Panc1 (cell line): ENCODE results near the gene OR2J1. TPM values are rescaled to one million over a fixed set of nuclear protein-coding genes. Genes with fewer than 3 reads are reported as not detected.
"Not testable (repeated sequence)": the region's sequence is repeated elsewhere in the genome, so short reads cannot be mapped to it uniquely, and the experiment has no call there.

Experiments
- ATAC-seq: fragments of 200-7000 bp; cut with Tn5 transposase; 2 replicates; pipeline ENCODE4 v1.9.1; 2020; ENCODE audit warnings: mild to moderate bottlenecking, moderate library complexity
- BruUV-seq: library from RNA; stranded (reverse); fragments of 400-500 nt; replicated peaks from 2 replicates; lab custom pipeline; 2021; lab: Mats Ljungman, UMichigan
- CTCF ChIA-PET: fragments of 300-600 bp; sonication (Branson Sonifier 250); formaldehyde crosslinking; loops from one replicate; lab custom pipeline; 2022; ENCODE audit warnings: antibody characterized with exemption; lab: Charles Lee
- POLR2A ChIA-PET: fragments of 300-600 bp; sonication (Branson Sonifier 250); formaldehyde crosslinking; loops from one replicate; lab custom pipeline; 2022; ENCODE audit warnings: antibody characterized with exemption; lab: Charles Lee
- DNase-seq: peaks from one replicate; pipeline ENCODE4 v3.0.0-alpha.2; 2010; ENCODE audit warnings: low read depth, low spot score
- H3K27ac ChIP-seq: 2 replicates; pipeline ENCODE4 v1.5.1; 2011; ENCODE audit warnings: mild to moderate bottlenecking, low read length, inconsistent platforms
- H3K27me3 ChIP-seq: fragments of 200-500 bp; sonication (Bioruptor generic); 2 replicates; pipeline ENCODE4 v1.6.0; 2014; ENCODE audit warnings: low read length, inconsistent platforms; ENCODE audit not compliant: control insufficient read depth, insufficient read depth
- H3K36me3 ChIP-seq: fragments of 200-500 bp; sonication (Bioruptor generic); 2 replicates; pipeline ENCODE4 v1.5.1; 2014; ENCODE audit warnings: inconsistent platforms, mild to moderate bottlenecking, low read length, moderate library complexity; ENCODE audit not compliant: control insufficient read depth, insufficient read depth
- H3K4me1 ChIP-seq: 2 replicates; pipeline ENCODE4 v1.5.1; 2011; ENCODE audit warnings: inconsistent platforms, mild to moderate bottlenecking, low read length, moderate library complexity; ENCODE audit not compliant: control insufficient read depth, insufficient read depth
- H3K4me3 ChIP-seq, 2 experiments: 2 replicates each; pipeline ENCODE4 v1.5.1; 2011 to 2012; ENCODE audit warnings: low read depth in 2 of 2, low read length in 2 of 2, mild to moderate bottlenecking in 2 of 2, inconsistent platforms in 1 of 2, moderate library complexity in 1 of 2
- H3K9me3 ChIP-seq: fragments of 200-500 bp; sonication (Bioruptor generic); 2 replicates; pipeline ENCODE4 v1.5.1; 2014; ENCODE audit warnings: low read depth, mild to moderate bottlenecking, inconsistent platforms, low read length, moderate library complexity; ENCODE audit not compliant: control insufficient read depth, insufficient read depth
- POLR2AphosphoS5 ChIP-seq: IDR thresholded peaks from 2 replicates; pipeline ENCODE4 v1.6.1; 2012; ENCODE audit warnings: mild to moderate bottlenecking, low read depth, low read length, moderate library complexity
- SIN3A ChIP-seq: IDR thresholded peaks from 2 replicates; pipeline ENCODE4 v1.6.1; 2012; ENCODE audit warnings: low read depth, mild to moderate bottlenecking, low read length, moderate library complexity, borderline replicate concordance; ENCODE audit not compliant: insufficient read depth
- TCF7L2 ChIP-seq: IDR thresholded peaks from 2 replicates; pipeline ENCODE4 v1.6.1; 2011; ENCODE audit warnings: mild to moderate bottlenecking, low read depth, low read length, inconsistent platforms
- in situ Hi-C: cut with HindIII; loops from 2 replicates; pipeline ENCODE4 v1.10.0; 2016; ENCODE audit warnings: low sequenced_read_pairs, low pct_unique_long_range_greater_than_20kb
- intact Hi-C: fragments of 100-400 bp; cut with micrococcal nuclease; formaldehyde crosslinking; loops from one replicate; pipeline ENCODE4 v1.10.0; 2022; ENCODE audit not compliant: unreplicated experiment
- total RNA-seq: library from RNA; stranded (reverse); gene quantifications from one replicate; pipeline ENCODE4 v1.2.1, GENCODE V29; 2021; ENCODE audit not compliant: unreplicated experiment
- TF ChIP-seq, protein P1 (sequence below), 2 experiments: IDR thresholded peaks; 2 replicates each; pipeline ENCODE4 v1.6.1; 2011 to 2012; ENCODE audit warnings: low read depth in 2 of 2, control low read depth in 1 of 2, low read length in 1 of 2, mild to moderate bottlenecking in 1 of 2, moderate library complexity in 1 of 2; ENCODE audit not compliant: insufficient read depth in 1 of 2
- TF ChIP-seq, protein P2 (sequence below): fragments of 450-650 bp; IDR thresholded peaks from 2 replicates; pipeline ENCODE4 v1.5.1; 2017; ENCODE audit warnings: mild to moderate bottlenecking

OR2J1 gene
- total RNA-seq, 1 experiment from 2014 or later = not detected

GRCh38 chr6:29146179-29146578 lies 46.9 kb downstream of the OR2J1 start:
- Histone ChIP-seq H3K4me1 (no peaks in the 10 kb centered on the region), H3K27me3 (no peaks in the 10 kb centered on the region), H3K36me3 (no peaks in the 10 kb centered on the region), H3K9me3 (no peaks in the 10 kb centered on the region), H3K27ac (no peak overlapping the region), H3K4me3 (no peak overlapping the region)
- TF ChIP-seq, protein P1, sequence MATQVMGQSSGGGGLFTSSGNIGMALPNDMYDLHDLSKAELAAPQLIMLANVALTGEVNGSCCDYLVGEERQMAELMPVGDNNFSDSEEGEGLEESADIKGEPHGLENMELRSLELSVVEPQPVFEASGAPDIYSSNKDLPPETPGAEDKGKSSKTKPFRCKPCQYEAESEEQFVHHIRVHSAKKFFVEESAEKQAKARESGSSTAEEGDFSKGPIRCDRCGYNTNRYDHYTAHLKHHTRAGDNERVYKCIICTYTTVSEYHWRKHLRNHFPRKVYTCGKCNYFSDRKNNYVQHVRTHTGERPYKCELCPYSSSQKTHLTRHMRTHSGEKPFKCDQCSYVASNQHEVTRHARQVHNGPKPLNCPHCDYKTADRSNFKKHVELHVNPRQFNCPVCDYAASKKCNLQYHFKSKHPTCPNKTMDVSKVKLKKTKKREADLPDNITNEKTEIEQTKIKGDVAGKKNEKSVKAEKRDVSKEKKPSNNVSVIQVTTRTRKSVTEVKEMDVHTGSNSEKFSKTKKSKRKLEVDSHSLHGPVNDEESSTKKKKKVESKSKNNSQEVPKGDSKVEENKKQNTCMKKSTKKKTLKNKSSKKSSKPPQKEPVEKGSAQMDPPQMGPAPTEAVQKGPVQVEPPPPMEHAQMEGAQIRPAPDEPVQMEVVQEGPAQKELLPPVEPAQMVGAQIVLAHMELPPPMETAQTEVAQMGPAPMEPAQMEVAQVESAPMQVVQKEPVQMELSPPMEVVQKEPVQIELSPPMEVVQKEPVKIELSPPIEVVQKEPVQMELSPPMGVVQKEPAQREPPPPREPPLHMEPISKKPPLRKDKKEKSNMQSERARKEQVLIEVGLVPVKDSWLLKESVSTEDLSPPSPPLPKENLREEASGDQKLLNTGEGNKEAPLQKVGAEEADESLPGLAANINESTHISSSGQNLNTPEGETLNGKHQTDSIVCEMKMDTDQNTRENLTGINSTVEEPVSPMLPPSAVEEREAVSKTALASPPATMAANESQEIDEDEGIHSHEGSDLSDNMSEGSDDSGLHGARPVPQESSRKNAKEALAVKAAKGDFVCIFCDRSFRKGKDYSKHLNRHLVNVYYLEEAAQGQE (IDR thresholded peaks at IDR 0.05; ENCODE audit: insufficient read depth in 1 of 2, low read depth in 2 of 2, low read length in 1 of 2) = no peak
- TF ChIP-seq TCF7L2 (no peak), POLR2AphosphoS5 (no peak), SIN3A (no peak)
- TF ChIP-seq, protein P2, sequence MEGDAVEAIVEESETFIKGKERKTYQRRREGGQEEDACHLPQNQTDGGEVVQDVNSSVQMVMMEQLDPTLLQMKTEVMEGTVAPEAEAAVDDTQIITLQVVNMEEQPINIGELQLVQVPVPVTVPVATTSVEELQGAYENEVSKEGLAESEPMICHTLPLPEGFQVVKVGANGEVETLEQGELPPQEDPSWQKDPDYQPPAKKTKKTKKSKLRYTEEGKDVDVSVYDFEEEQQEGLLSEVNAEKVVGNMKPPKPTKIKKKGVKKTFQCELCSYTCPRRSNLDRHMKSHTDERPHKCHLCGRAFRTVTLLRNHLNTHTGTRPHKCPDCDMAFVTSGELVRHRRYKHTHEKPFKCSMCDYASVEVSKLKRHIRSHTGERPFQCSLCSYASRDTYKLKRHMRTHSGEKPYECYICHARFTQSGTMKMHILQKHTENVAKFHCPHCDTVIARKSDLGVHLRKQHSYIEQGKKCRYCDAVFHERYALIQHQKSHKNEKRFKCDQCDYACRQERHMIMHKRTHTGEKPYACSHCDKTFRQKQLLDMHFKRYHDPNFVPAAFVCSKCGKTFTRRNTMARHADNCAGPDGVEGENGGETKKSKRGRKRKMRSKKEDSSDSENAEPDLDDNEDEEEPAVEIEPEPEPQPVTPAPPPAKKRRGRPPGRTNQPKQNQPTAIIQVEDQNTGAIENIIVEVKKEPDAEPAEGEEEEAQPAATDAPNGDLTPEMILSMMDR = no peak
- CTCF ChIA-PET = no interaction called here
- BruUV-seq = no TSS peak
- POLR2A ChIA-PET = no interaction called here
- no peak for DNase-seq
- in situ Hi-C loops = no loop called here
- intact Hi-C loops = no loop called here
- ATAC-seq = no peak

DNA sequence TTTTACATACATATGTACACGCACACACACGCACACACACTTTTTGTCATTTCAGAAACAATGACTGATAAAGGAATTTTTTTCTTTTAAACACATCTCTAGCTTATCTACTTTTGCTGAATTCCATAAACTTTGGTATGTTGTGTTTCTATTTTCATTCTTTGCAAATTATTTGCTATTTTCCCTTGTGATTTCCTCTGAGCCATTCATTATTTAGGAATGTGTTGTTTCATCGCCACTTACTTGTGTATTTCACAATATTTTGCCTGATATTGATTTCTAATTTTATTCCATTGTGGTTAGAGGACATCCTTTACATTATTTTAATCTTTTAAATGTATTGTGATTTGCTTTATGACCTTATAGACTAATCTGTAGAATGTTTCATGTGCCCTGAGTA lies 47.8 kb downstream of the OR2J1 start:
- ATAC-seq (no peak), DNase-seq (no peak)
- H3K4me1 ChIP-seq = no peaks in the 10 kb centered on the region
- ChIA-PET POLR2A (no interaction called here), CTCF (no interaction called here)
- intact Hi-C loops = no loop called here
- no peaks in the 10 kb centered on the region for H3K36me3 ChIP-seq
- H3K4me3 ChIP-seq = no peak overlapping the region
- TF ChIP-seq, protein P2 = no peak
- TF ChIP-seq SIN3A = no peak
- no peak for TF ChIP-seq POLR2AphosphoS5
- TF ChIP-seq, protein P1 (IDR thresholded peaks at IDR 0.05; ENCODE audit: insufficient read depth in 1 of 2, low read depth in 2 of 2, low read length in 1 of 2) = no peak
- no peak for TF ChIP-seq TCF7L2
- no peaks in the 10 kb centered on the region for H3K9me3 ChIP-seq
- in situ Hi-C loops = no loop called here
- H3K27ac ChIP-seq = no peak overlapping the region
- H3K27me3 ChIP-seq = no peaks in the 10 kb centered on the region
- no TSS peak for BruUV-seq

GRCh38 chr6:29149444-29149843 lies 50.2 kb downstream of the OR2J1 start:
- BruUV-seq = not testable (repeated sequence)

More at GRCh38 chr6:29149444-29149843, 50.2 kb downstream of the OR2J1 start:
- H3K27me3 ChIP-seq, POLR2A ChIA-PET, intact Hi-C loops, CTCF ChIA-PET, H3K36me3 ChIP-seq, H3K9me3 ChIP-seq, H3K4me3 ChIP-seq, ATAC-seq, DNase-seq, H3K4me1 ChIP-seq, in situ Hi-C loops, H3K27ac ChIP-seq: not testable (repeated sequence)
